HEK293 (cell line): ENCODE data around the gene SLC17A3.

Source experiments
- CTCF ChIA-PET: fragments of 350-600 bp; formaldehyde crosslinking; extraction: SDS; loops from one replicate; lab custom pipeline; 2021; ENCODE audit warnings: antibody characterized with exemption; lab: Yijun Ruan, JAX
- POLR2A ChIA-PET: fragments of 300-600 bp; formaldehyde crosslinking; extraction: SDS; loops from one replicate; lab custom pipeline; 2020; ENCODE audit warnings: antibody characterized with exemption, inconsistent platforms; lab: Yijun Ruan, JAX
- H3K27ac ChIP-seq: fragments of 200-500 bp; sonication (Bioruptor generic); 2 replicates; pipeline ENCODE4 v1.5.1; 2014; ENCODE audit warnings: low read depth, low read length, control low read depth, inconsistent platforms; ENCODE audit errors: extremely low read depth
- H3K36me3 ChIP-seq, 2 experiments: fragments of 200-500 bp in 1 of 2; sonication (Bioruptor generic) in 1 of 2; 1 replicate in 1 of 2; 2 replicates in 1 of 2; pipeline ENCODE4 v1.5.1; 2014 to 2017; ENCODE audit warnings: inconsistent platforms in 2 of 2, low read length in 2 of 2; ENCODE audit not compliant: control insufficient read depth in 2 of 2, insufficient read depth in 1 of 2
- H3K4me1 ChIP-seq: fragments of 200-500 bp; sonication (Bioruptor generic); 2 replicates; pipeline ENCODE4 v1.5.1; 2014; ENCODE audit warnings: mild to moderate bottlenecking, low read length, inconsistent platforms; ENCODE audit not compliant: control insufficient read depth, insufficient read depth
- H3K4me3 ChIP-seq: 2 replicates; pipeline ENCODE4 v1.5.1; 2011; ENCODE audit warnings: low read depth, mild to moderate bottlenecking, control low read depth, low read length, moderate library complexity
- H3K9me3 ChIP-seq: fragments of 200-500 bp; sonication (Bioruptor generic); 2 replicates; pipeline ENCODE4 v1.5.1; 2014; ENCODE audit warnings: low read depth, low read length, inconsistent platforms; ENCODE audit not compliant: control insufficient read depth, insufficient read depth
- AEBP2 ChIP-seq: fragments of 450-650 bp; formaldehyde crosslinking; IDR thresholded peaks from 2 replicates; pipeline ENCODE4 v1.5.1; 2016; ENCODE audit warnings: missing biosample characterization, missing genetic modification characterization, borderline replicate concordance
- BCL6B ChIP-seq: fragments of 450-650 bp; formaldehyde crosslinking; IDR thresholded peaks from 2 replicates; pipeline ENCODE4 v1.5.1; 2017; ENCODE audit warnings: missing biosample characterization, missing genetic modification characterization
- GLI2 ChIP-seq: fragments of 450-650 bp; formaldehyde crosslinking; IDR thresholded peaks from 2 replicates; pipeline ENCODE4; 2017; ENCODE audit warnings: missing biosample characterization, missing genetic modification characterization, low read depth, borderline replicate concordance
- OVOL3 ChIP-seq: fragments of 450-650 bp; formaldehyde crosslinking; IDR thresholded peaks from 2 replicates; pipeline ENCODE4 v1.5.1; 2016; ENCODE audit warnings: missing biosample characterization, missing genetic modification characterization
- PBX3 ChIP-seq: sonication (generic); formaldehyde crosslinking; IDR thresholded peaks from 2 replicates; pipeline ENCODE4 v1.8.1; 2022; ENCODE audit warnings: mild to moderate bottlenecking, moderate library complexity, missing genetic modification reagents
- PRDM1 ChIP-seq: fragments of 450-650 bp; formaldehyde crosslinking; IDR thresholded peaks from 2 replicates; pipeline ENCODE4; 2016; ENCODE audit warnings: missing biosample characterization, missing genetic modification characterization
- ZBTB1 ChIP-seq: fragments of 450-650 bp; formaldehyde crosslinking; IDR thresholded peaks from 2 replicates; pipeline ENCODE4 v1.5.1; 2016; ENCODE audit warnings: missing biosample characterization, missing genetic modification characterization
- ZBTB21 ChIP-seq: fragments of 450-650 bp; formaldehyde crosslinking; IDR thresholded peaks from 2 replicates; pipeline ENCODE4 v1.5.1; 2017; ENCODE audit warnings: missing biosample characterization, missing genetic modification characterization
- ZNF140 ChIP-seq: fragments of 450-650 bp; formaldehyde crosslinking; IDR thresholded peaks from 2 replicates; pipeline ENCODE4 v1.5.1; 2016; ENCODE audit warnings: missing biosample characterization, missing genetic modification characterization
- ZNF214 ChIP-seq: fragments of 450-650 bp; formaldehyde crosslinking; IDR thresholded peaks from 2 replicates; pipeline ENCODE4 v1.5.1; 2017; ENCODE audit warnings: missing biosample characterization, mild to moderate bottlenecking, missing genetic modification characterization, borderline replicate concordance
- ZNF324 ChIP-seq: fragments of 450-650 bp; formaldehyde crosslinking; IDR thresholded peaks from 2 replicates; pipeline ENCODE4 v1.5.1; 2016; ENCODE audit warnings: missing biosample characterization, missing genetic modification characterization
- ZNF350 ChIP-seq: fragments of 450-650 bp; formaldehyde crosslinking; IDR thresholded peaks from 2 replicates; pipeline ENCODE4 v1.5.0; 2017; ENCODE audit warnings: missing biosample characterization, mild to moderate bottlenecking, missing genetic modification characterization
- ZNF473 ChIP-seq: fragments of 450-650 bp; formaldehyde crosslinking; IDR thresholded peaks from 2 replicates; pipeline ENCODE4 v1.5.1; 2017; ENCODE audit warnings: missing biosample characterization, missing genetic modification characterization
- ZNF48 ChIP-seq: fragments of 450-650 bp; formaldehyde crosslinking; IDR thresholded peaks from 2 replicates; pipeline ENCODE4 v1.5.1; 2016; ENCODE audit warnings: missing biosample characterization, missing genetic modification characterization
- ZNF518A ChIP-seq: fragments of 450-650 bp; formaldehyde crosslinking; conservative IDR thresholded peaks from 2 replicates; pipeline ENCODE4 v1.5.1; 2016; ENCODE audit warnings: low read depth, missing biosample characterization, missing genetic modification characterization
- ZNF623 ChIP-seq: fragments of 450-650 bp; formaldehyde crosslinking; IDR thresholded peaks from 2 replicates; pipeline ENCODE4 v1.5.1; 2016; ENCODE audit warnings: missing biosample characterization, missing genetic modification characterization
- ZNF664 ChIP-seq: fragments of 450-650 bp; formaldehyde crosslinking; IDR thresholded peaks from 2 replicates; pipeline ENCODE4 v1.5.1; 2016; ENCODE audit warnings: missing biosample characterization, missing genetic modification characterization
- ZNF768 ChIP-seq: fragments of 450-650 bp; formaldehyde crosslinking; IDR thresholded peaks from 2 replicates; pipeline ENCODE4 v1.5.1; 2018; ENCODE audit warnings: missing biosample characterization, mild to moderate bottlenecking, missing genetic modification characterization
- ZNF830 ChIP-seq: fragments of 450-650 bp; IDR thresholded peaks from 2 replicates; pipeline ENCODE4 v1.5.0; 2018; ENCODE audit warnings: missing biosample characterization, missing genetic modification characterization, low read depth, mild to moderate bottlenecking, moderate library complexity
- ZSCAN16 ChIP-seq: fragments of 450-650 bp; formaldehyde crosslinking; IDR thresholded peaks from 2 replicates; pipeline ENCODE4 v1.5.1; 2016; ENCODE audit warnings: missing biosample characterization, missing genetic modification characterization

The SLC17A3 gene

GRCh38 chr6:25922301-25922700 lies 48.3 kb upstream of the SLC17A3 start (continued):
- TF ChIP-seq ZNF664 (tag by site-specific recombination) (no peak), ZNF768 (tag by site-specific recombination) (no peak), PBX3 (no peak), ZNF350 (tag by site-specific recombination) (no peak), ZSCAN16 (tag by site-specific recombination) (no peak)
- TF ChIP-seq, all 188 proteins: peak for 0

- no peak overlapping the region for H3K4me3 ChIP-seq
- no peak overlapping the region for H3K27ac ChIP-seq
- ChIA-PET CTCF (no interaction called here), POLR2A (no interaction called here)
- H3K9me3 ChIP-seq: no peaks in the 10 kb centered on the region
- H3K4me1 ChIP-seq: no peaks in the 10 kb centered on the region
- no peaks in the 10 kb centered on the region for H3K36me3 ChIP-seq
- no peak for TF ChIP-seq GLI2
- no peak for TF ChIP-seq BCL6B (tag by site-specific recombination)
- TF ChIP-seq ZBTB1 (tag by site-specific recombination): no peak
- TF ChIP-seq ZNF48 (tag by site-specific recombination): no peak
- TF ChIP-seq PRDM1 (tag by site-specific recombination): no peak
- TF ChIP-seq ZBTB21 (tag by site-specific recombination): no peak
- TF ChIP-seq ZNF830: no peak
- no peak for TF ChIP-seq ZNF324 (tag by site-specific recombination)
- no peak for TF ChIP-seq AEBP2 (tag by site-specific recombination)
- no peak for TF ChIP-seq ZNF214
- no peak for TF ChIP-seq ZNF473 (tag by site-specific recombination)
- TF ChIP-seq PBX3: no peak
These were observed 47.6 kb upstream of the SLC17A3 start for GRCh38 chr6:25921525-25922203.

DNA sequence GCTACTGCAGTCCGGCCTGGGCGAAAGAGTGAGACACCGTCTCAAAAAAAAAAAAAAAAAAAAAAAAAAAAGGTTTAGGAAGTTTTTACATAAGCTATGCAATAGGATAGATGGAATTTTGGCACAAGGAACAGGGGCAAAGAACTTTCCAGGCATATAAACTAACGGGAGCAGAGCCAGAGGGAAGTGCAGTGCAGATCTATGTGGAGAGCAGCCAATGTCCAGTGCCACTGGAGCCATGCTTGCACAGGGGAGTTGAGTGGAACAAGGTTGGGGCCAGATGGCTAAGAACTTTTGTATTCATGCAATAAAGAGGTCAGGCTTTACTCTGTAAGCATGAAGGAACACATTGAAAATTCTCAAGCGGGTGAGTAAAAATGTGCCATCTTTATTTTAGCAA lies 45.6 kb upstream of the SLC17A3 start:
- H3K36me3 ChIP-seq: no peaks in the 10 kb centered on the region
- no peak overlapping the region for H3K27ac ChIP-seq
- ChIA-PET POLR2A (interaction anchor here (0.6 kb wide), 1 partner anchor 207 kb away, joined by 3 read pairs; no protein-coding TSS in a partner anchor), CTCF (interaction anchor here (1.6 kb wide), 1 partner anchor 200 kb away, joined by 4 read pairs; no protein-coding TSS in a partner anchor)
- H3K4me3 ChIP-seq: no peak overlapping the region
- no peaks in the 10 kb centered on the region for H3K4me1 ChIP-seq
- H3K9me3 ChIP-seq: no peaks in the 10 kb centered on the region
- TF ChIP-seq ZNF350 (tag by site-specific recombination) (no peak), ZNF518A (tag by site-specific recombination) (no peak), OVOL3 (no peak), ZNF140 (tag by site-specific recombination) (no peak), ZNF623 (tag by site-specific recombination) (no peak)
- TF ChIP-seq, all 188 proteins: peak for 0
